Measurements from ENCODE around the gene ADAM23.
"Not testable (repeated sequence)": the region's sequence is repeated elsewhere in the genome, so short reads cannot be mapped to it uniquely, and the experiment has no call there.

Gene ADAM23

GRCh38 chr2:206442833-206443734 lies at the start of gene ADAM23:
ADAM23 (plus strand) TSS chr2:206443532; CDS start chr2:206443867, 335 bp downstream.
- peak; percentile 75 for TF ChIP-seq CTCF (IDR thresholded peaks at IDR 0.05)
- TF ChIP-seq ZFX (IDR thresholded peaks at IDR 0.05; ENCODE audit: borderline replicate concordance): no peak
- no peak within 1 kb of the TSS for H3K27ac ChIP-seq

GRCh38 chr2:206396211-206396610 lies 47.1 kb upstream of the ADAM23 start:
- TF ChIP-seq ZFX (IDR thresholded peaks at IDR 0.05; ENCODE audit: borderline replicate concordance) (no peak), CTCF (IDR thresholded peaks at IDR 0.05) (no peak)
- no peak overlapping the region for H3K27ac ChIP-seq

DNA sequence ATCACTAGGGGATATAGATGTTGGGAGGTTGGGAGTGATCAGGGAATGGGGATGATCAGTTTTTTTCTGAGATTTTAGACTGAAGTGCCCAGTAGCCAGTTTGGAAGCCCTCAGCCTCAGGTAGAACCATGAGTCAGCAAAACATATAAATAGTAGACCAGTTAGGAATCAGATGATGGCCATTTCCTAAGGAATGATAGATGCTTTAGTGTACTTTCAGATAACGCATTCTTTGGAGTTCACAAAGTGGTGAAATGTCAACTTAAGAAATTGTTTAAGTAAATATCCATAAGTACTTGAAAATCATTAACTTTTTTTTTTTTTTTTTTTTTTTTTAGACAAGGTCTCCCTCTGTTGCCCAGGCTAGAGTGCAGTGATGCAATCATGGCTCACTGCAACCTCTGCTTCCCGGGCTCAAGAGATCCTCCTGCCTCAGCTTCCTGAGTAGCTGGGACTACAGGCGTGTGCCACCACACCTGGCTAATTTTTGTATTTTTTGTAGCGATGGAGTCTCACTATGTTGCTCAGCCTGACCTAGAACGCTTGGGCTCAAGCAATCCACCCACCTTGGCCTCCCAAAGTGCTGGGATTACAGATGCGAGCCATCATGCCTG lies 40.3 kb upstream of the ADAM23 start:
- not testable (repeated sequence) for H3K27ac ChIP-seq

GRCh38 chr2:206408323-206409320 lies 34.7 kb upstream of the ADAM23 start:
- no peak for TF ChIP-seq ZFX (IDR thresholded peaks at IDR 0.05; ENCODE audit: borderline replicate concordance)
- no peak for TF ChIP-seq CTCF (IDR thresholded peaks at IDR 0.05)
- H3K27ac ChIP-seq: no peak overlapping the region

GRCh38 chr2:206410714-206411113 lies 32.6 kb upstream of the ADAM23 start:
- no peak overlapping the region for H3K27ac ChIP-seq
- TF ChIP-seq CTCF (IDR thresholded peaks at IDR 0.05): no peak
- no peak for TF ChIP-seq ZFX (IDR thresholded peaks at IDR 0.05; ENCODE audit: borderline replicate concordance)

GRCh38 chr2:206415618-206416243 lies 27.6 kb upstream of the ADAM23 start:
- no peak overlapping the region for H3K27ac ChIP-seq
- TF ChIP-seq ZFX (IDR thresholded peaks at IDR 0.05; ENCODE audit: borderline replicate concordance) (no peak), CTCF (IDR thresholded peaks at IDR 0.05) (no peak)

DNA sequence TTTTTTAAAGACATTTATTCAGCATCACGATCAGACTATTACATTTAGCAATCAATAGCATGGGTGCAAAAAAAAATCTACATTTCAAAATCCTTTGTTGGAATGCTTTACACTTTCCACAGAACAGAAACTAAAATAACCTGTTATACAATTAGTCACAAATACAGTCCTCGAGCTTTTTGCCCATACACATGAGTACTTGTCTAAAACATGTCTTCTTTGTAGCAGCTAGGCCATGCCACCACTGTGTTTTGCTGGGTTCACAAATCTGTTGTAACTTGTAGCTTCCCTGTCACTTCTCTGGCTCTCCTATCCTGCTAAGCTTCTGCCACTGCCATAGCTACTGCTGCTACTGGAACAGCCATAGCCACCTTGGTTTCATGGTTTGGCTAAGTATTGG lies 24.4 kb upstream of the ADAM23 start:
- TF ChIP-seq CTCF (IDR thresholded peaks at IDR 0.05): no peak
- no peak for TF ChIP-seq ZFX (IDR thresholded peaks at IDR 0.05; ENCODE audit: borderline replicate concordance)
- no peak overlapping the region for H3K27ac ChIP-seq
